Measurements from ENCODE around the gene ATF7IP2. TPM values are rescaled to one million over a fixed set of nuclear protein-coding genes. Genes with fewer than 3 reads are reported as not detected.

The ATF7IP2 gene
- total and polyA plus RNA-seq, 2 donors (not counting 3 experiments of a cell fraction or from before 2014, with no cell fraction given): 9.7 to 14.6 TPM

- no peak overlapping the region for H3K4me3 ChIP-seq (replicated peaks in 1 of 3; ENCODE audit: insufficient read depth in 1 of 3, low read depth in 1 of 3, low read length in 3 of 3)
- DNase-seq (ENCODE audit: low read depth, low spot score) (no peak), FAIRE-seq (no peak)
- no peak overlapping the region for H2AFZ ChIP-seq (ENCODE audit: low read depth, low read length)
- ChIA-PET CTCF (no interaction called here), POLR2A (interaction anchor here (0.6 kb wide), 1 partner anchor 34 kb away, joined by 3 read pairs; no protein-coding TSS in a partner anchor)
- BruUV-seq (replicated peaks): no TSS peak
- no peaks in the 10 kb centered on the region for H4K20me1 ChIP-seq (replicated peaks; ENCODE audit: control insufficient read depth, extremely low read depth, insufficient read depth, low read length)
- no peaks in the 10 kb centered on the region for H3K36me3 ChIP-seq (ENCODE audit: control insufficient read depth in 2 of 2, extremely low read depth in 1 of 2, insufficient read depth in 2 of 2, low read length in 2 of 2)
- H3K9ac ChIP-seq (replicated peaks; ENCODE audit: extremely low read depth, insufficient read depth, low read length): no peak overlapping the region
- no peak overlapping the region for H3K27ac ChIP-seq (ENCODE audit: insufficient read depth, low read depth, low read length)
- no peaks in the 10 kb centered on the region for H3K4me1 ChIP-seq (ENCODE audit: control insufficient read depth, extremely low read depth, insufficient read depth, low read length)
- no peaks in the 10 kb centered on the region for H3K9me1 ChIP-seq (replicated peaks; ENCODE audit: control insufficient read depth, extremely low read depth, insufficient read depth, low read length)
- H3K4me2 ChIP-seq (ENCODE audit: insufficient read depth, low read length): no peak overlapping the region
- no peak for TF ChIP-seq FOS (IDR thresholded peaks at IDR 0.05; ENCODE audit: borderline replicate concordance, insufficient read depth, low read length)
- TF ChIP-seq POLR2AphosphoS5 (IDR thresholded peaks at IDR 0.05; ENCODE audit: insufficient read depth, low read depth, low read length): no peak
- no peak for TF ChIP-seq POLR2A (IDR thresholded peaks at IDR 0.05; ENCODE audit: low read depth, low read length)
- TF ChIP-seq JUN (IDR thresholded peaks at IDR 0.05; ENCODE audit: borderline replicate concordance, insufficient read depth, insufficient read length, low read depth): no peak
- no peaks in the 10 kb centered on the region for H3K79me2 ChIP-seq (ENCODE audit: control insufficient read depth, insufficient read depth, low read length)
- H3K27me3 ChIP-seq (ENCODE audit: control insufficient read depth in 2 of 2, insufficient read depth in 2 of 2, low read length in 2 of 2): no peaks in the 10 kb centered on the region
- intact Hi-C loops (cut with micrococcal nuclease): no loop called here
- dilution Hi-C loops (cut with MboI; ENCODE audit: extremely low pct_ligation_motif_present, low sequenced_read_pairs): no loop called here
- no peaks in the 10 kb centered on the region for H3K9me3 ChIP-seq (replicated peaks; ENCODE audit: control insufficient read depth, insufficient read depth, low read length)
These were observed 47.4 kb upstream of the ATF7IP2 start for GRCh38 chr16:10338426-10338825.

DNA sequence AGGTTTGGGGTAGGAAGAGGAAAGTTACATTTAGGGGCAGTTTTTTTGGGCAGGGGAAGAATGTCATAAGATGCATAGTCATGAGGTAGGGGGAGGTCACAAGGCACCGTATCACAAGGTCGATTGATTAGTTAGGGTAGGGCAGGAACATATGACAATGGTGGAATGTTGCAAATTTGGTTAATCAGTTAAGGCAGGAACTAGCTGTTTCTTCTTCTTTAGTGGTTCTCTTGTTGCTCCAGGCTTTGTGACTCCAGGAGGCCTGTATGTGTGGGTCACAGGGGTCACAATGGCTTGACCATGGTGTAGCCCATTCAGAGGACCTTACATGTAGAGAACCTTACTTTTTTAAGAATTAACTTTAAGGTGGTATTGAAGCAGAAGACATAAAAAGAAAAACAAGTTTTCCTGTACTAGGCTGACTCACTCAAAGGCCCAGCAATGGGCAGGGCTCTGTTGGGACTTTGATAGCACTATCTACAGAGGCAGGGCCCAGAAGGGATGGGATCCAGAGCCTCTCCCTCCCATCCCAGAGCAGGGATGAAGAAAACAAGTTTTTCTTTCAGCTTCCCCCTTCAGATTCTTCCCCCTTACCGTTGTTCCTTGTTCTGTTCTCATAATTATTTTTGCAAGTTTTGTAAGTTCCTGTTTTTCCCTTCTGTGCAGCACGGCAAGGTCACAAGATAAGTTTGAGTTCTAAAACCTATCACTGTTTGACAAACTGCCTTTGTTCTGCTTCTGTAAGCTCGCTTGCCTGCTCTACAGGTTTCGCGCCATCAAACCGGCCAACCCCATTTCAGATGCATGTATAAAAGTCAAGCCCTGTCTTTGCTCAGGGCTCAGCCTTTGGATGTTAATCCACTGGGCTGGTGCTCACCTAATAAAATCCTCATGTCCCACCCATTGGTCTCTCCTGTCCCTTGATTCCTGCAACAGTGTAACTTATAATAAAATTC lies 45.8 kb upstream of the ATF7IP2 start:
- ChIA-PET CTCF (no interaction called here), POLR2A (no interaction called here)
- Histone ChIP-seq H3K4me1 (ENCODE audit: control insufficient read depth, extremely low read depth, insufficient read depth, low read length) (no peaks in the 10 kb centered on the region), H3K36me3 (ENCODE audit: control insufficient read depth in 2 of 2, extremely low read depth in 1 of 2, insufficient read depth in 2 of 2, low read length in 2 of 2) (no peaks in the 10 kb centered on the region), H3K27me3 (ENCODE audit: control insufficient read depth in 2 of 2, insufficient read depth in 2 of 2, low read length in 2 of 2) (no peaks in the 10 kb centered on the region), H3K27ac (ENCODE audit: insufficient read depth, low read depth, low read length) (no peak overlapping the region), H3K4me3 (replicated peaks in 1 of 3; ENCODE audit: insufficient read depth in 1 of 3, low read depth in 1 of 3, low read length in 3 of 3) (no peak overlapping the region), H3K9me1 (replicated peaks; ENCODE audit: control insufficient read depth, extremely low read depth, insufficient read depth, low read length) (no peaks in the 10 kb centered on the region), H3K4me2 (ENCODE audit: insufficient read depth, low read length) (no peak overlapping the region), H2AFZ (ENCODE audit: low read depth, low read length) (no peak overlapping the region), H3K79me2 (ENCODE audit: control insufficient read depth, insufficient read depth, low read length) (no peaks in the 10 kb centered on the region), H4K20me1 (replicated peaks; ENCODE audit: control insufficient read depth, extremely low read depth, insufficient read depth, low read length) (no peaks in the 10 kb centered on the region), H3K9ac (replicated peaks; ENCODE audit: extremely low read depth, insufficient read depth, low read length) (no peak overlapping the region), H3K9me3 (replicated peaks; ENCODE audit: control insufficient read depth, insufficient read depth, low read length) (no peaks in the 10 kb centered on the region)
- dilution Hi-C loops (cut with MboI; ENCODE audit: extremely low pct_ligation_motif_present, low sequenced_read_pairs) (no loop called here), intact Hi-C loops (cut with micrococcal nuclease) (no loop called here)
- BruUV-seq (replicated peaks): no TSS peak
- DNase-seq (ENCODE audit: low read depth, low spot score) (no peak), FAIRE-seq (no peak)
- TF ChIP-seq POLR2AphosphoS5 (IDR thresholded peaks at IDR 0.05; ENCODE audit: insufficient read depth, low read depth, low read length): no peak
- no peak for TF ChIP-seq FOS (IDR thresholded peaks at IDR 0.05; ENCODE audit: borderline replicate concordance, insufficient read depth, low read length)
- TF ChIP-seq POLR2A (IDR thresholded peaks at IDR 0.05; ENCODE audit: low read depth, low read length): no peak
- no peak for TF ChIP-seq JUN (IDR thresholded peaks at IDR 0.05; ENCODE audit: borderline replicate concordance, insufficient read depth, insufficient read length, low read depth)
- TF ChIP-seq MYC (IDR thresholded peaks at IDR 0.05; ENCODE audit: low read depth, low read length): no peak
- TF ChIP-seq CTCF (IDR thresholded peaks at IDR 0.05; ENCODE audit: extremely low read depth in 1 of 2, insufficient read depth in 1 of 2, low read depth in 1 of 2, low read length in 2 of 2): no peak
